Measurements from ENCODE around the gene STH.

The STH gene

GRCh38 chr17:45961206-45961605 lies 37.8 kb upstream of the STH start:
- no peak overlapping the region for H3K4me3 Mint-ChIP-seq
- no peaks in the 10 kb centered on the region for H3K9me3 Mint-ChIP-seq
- ATAC-seq (replicated peaks) (no peak), DNase-seq (no peak)
- H3K4me1 Mint-ChIP-seq, result no peaks in the 10 kb centered on the region
- H3K27ac Mint-ChIP-seq, result no peak overlapping the region
- peaks cover 18 to 25% of the 10 kb centered on the region in 2 donors for H3K27me3 Mint-ChIP-seq
- no peaks in the 10 kb centered on the region for H3K36me3 Mint-ChIP-seq

GRCh38 chr17:45962221-45962972 lies 36.7 kb upstream of the STH start:
- no peaks in the 10 kb centered on the region for H3K4me1 Mint-ChIP-seq
- no peak overlapping the region for H3K27ac Mint-ChIP-seq
- no peak overlapping the region for H3K4me3 Mint-ChIP-seq
- H3K36me3 Mint-ChIP-seq, result no peaks in the 10 kb centered on the region
- DNase-seq (no peak), ATAC-seq (replicated peaks) (no peak)
- peaks cover 23 to 29% of the 10 kb centered on the region in 2 donors for H3K27me3 Mint-ChIP-seq
- no peaks in the 10 kb centered on the region for H3K9me3 Mint-ChIP-seq

DNA sequence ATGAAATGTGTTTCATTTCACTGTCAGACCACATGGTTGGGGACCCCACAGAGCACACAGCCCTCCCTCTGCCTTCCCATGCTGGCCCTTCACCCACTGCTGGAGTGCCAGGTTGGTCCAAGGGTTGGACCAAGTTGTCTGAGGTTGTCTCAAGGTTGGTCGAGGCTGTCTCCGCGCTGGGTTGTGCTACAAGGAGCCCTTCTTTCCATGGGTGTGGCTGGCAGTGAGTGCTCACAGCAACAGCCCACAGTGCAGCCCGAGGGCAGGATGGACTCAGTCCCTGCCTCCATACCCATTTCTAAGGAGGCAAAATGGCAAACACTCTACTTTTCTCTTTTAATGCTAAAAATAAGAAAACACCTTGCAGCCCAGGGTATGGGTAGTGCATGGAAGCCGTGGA lies 35.8 kb upstream of the STH start:
- H3K4me1 Mint-ChIP-seq, result no peaks in the 10 kb centered on the region
- no peaks in the 10 kb centered on the region for H3K36me3 Mint-ChIP-seq
- DNase-seq (no peak), ATAC-seq (replicated peaks) (no peak)
- peaks cover 30 to 33% of the 10 kb centered on the region in 2 donors for H3K27me3 Mint-ChIP-seq
- H3K9me3 Mint-ChIP-seq, result no peaks in the 10 kb centered on the region
- H3K27ac Mint-ChIP-seq, result no peak overlapping the region
- H3K4me3 Mint-ChIP-seq, result no peak overlapping the region

DNA sequence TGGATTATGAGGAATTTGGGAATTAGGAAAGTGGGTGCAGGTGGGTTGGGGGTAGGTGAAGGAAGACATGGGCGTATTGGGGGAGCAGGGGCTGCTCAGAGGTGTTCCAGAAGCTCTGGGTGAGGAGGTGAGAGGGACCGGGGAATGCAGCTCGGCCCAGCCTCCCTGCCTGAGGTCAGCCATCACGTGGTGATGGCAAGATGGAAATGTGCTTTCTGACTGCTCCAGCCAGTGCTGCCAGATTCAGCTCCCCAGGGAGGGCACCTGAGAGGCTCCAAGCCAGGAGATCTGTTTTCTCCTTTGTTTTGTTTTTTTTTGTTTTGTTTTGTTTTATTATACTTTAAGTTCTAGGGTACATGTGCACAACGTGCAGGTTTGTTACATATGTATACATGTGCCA lies 35.2 kb upstream of the STH start:
- Mint-ChIP-seq H3K27me3 (peaks cover 30 to 35% of the 10 kb centered on the region in 2 donors), H3K36me3 (no peaks in the 10 kb centered on the region), H3K4me1 (no peaks in the 10 kb centered on the region), H3K4me3 (no peak overlapping the region), H3K27ac (no peak overlapping the region), H3K9me3 (no peaks in the 10 kb centered on the region)
- ATAC-seq (replicated peaks), result no peak
- no peak for DNase-seq

DNA sequence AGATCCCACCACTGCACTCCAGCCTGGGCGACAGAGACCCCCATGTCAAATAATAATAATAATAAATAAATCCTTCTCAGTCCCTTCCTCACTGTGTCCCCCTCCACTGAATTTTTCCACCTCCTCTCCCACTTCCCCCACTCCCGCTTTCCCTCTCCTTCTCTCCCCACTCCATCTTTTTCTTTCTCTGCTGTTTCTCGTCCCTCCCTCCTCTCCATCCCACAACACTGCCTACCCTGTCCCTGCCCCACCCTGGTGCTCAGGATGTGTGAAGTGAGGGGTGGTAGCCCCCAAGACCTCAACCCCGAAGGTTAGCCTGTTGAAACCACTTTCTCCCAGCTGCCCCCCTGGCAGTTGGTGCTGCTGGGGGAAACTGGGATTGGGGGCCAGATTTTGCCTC lies 34.4 kb upstream of the STH start:
- H3K27me3 Mint-ChIP-seq, result peaks cover 33 to 42% of the 10 kb centered on the region in 2 donors
- H3K4me3 Mint-ChIP-seq, result no peak overlapping the region
- no peak overlapping the region for H3K27ac Mint-ChIP-seq
- ATAC-seq (replicated peaks) (no peak), DNase-seq (no peak)
- H3K9me3 Mint-ChIP-seq, result peaks cover under 1 to 2% of the 10 kb centered on the region in 2 donors
- no peaks in the 10 kb centered on the region for H3K36me3 Mint-ChIP-seq
- H3K4me1 Mint-ChIP-seq, result no peaks in the 10 kb centered on the region

DNA sequence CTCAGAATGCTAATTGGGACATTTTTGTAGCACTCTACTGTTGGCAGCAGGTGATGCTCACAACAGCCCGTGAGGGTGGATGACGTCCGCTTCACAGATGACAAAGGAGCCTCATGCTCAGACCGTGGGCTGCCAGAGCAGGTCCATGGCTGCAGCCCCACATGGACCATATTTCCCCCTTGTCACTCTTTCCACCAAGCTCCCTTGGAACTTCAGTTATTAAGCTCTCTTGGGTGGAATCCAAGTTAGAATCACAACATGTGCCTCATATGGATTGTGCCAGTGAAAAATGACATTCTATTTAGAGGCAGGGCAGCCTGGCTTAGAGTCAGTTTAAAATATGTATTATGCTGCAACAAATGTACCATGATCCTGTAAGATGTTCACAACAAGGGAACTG lies 33.2 kb upstream of the STH start:
- peaks cover 42 to 51% of the 10 kb centered on the region in 2 donors for H3K27me3 Mint-ChIP-seq
- no peak overlapping the region for H3K27ac Mint-ChIP-seq
- H3K4me1 Mint-ChIP-seq, result no peaks in the 10 kb centered on the region
- H3K4me3 Mint-ChIP-seq, result no peak overlapping the region
- no peak for DNase-seq
- H3K36me3 Mint-ChIP-seq, result no peaks in the 10 kb centered on the region
- ATAC-seq (replicated peaks), result no peak
- H3K9me3 Mint-ChIP-seq, result peaks cover 4% of the 10 kb centered on the region in 2 donors

- Mint-ChIP-seq H3K27ac (no peak overlapping the region), H3K27me3 (peaks cover 42 to 51% of the 10 kb centered on the region in 2 donors), H3K4me3 (no peak overlapping the region), H3K36me3 (no peaks in the 10 kb centered on the region), H3K9me3 (peaks cover 4% of the 10 kb centered on the region in 2 donors), H3K4me1 (no peaks in the 10 kb centered on the region)
- ATAC-seq (replicated peaks), result no peak
- DNase-seq, result no peak
These were observed 32.3 kb upstream of the STH start for GRCh38 chr17:45966606-45967280.

DNA sequence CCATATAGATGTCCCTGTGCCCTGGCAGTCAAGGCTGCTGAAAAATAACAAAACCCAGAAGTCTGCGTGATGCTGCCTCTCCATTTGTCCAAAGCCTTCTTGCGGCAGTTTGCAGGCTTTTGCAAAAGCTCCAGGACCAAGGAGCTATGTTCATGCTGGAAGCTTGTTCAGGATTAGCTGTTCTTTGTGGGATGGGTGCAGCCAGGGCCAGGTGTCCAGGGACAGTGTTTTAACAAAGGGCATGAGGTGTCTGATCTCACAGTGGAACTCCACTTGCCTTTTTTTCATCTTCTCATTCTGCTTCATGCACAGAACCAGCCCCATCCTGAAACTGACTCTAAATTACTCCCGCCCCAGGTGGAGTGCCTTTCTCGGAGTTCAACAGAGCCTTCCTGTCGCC lies 31.7 kb upstream of the STH start:
- Mint-ChIP-seq H3K36me3 (no peaks in the 10 kb centered on the region), H3K4me3 (no peak overlapping the region), H3K4me1 (no peaks in the 10 kb centered on the region), H3K27ac (no peak overlapping the region), H3K9me3 (peaks cover 4 to 5% of the 10 kb centered on the region in 2 donors), H3K27me3 (peaks cover 42 to 51% of the 10 kb centered on the region in 2 donors)
- no peak for ATAC-seq (replicated peaks)
- no peak for DNase-seq

DNA sequence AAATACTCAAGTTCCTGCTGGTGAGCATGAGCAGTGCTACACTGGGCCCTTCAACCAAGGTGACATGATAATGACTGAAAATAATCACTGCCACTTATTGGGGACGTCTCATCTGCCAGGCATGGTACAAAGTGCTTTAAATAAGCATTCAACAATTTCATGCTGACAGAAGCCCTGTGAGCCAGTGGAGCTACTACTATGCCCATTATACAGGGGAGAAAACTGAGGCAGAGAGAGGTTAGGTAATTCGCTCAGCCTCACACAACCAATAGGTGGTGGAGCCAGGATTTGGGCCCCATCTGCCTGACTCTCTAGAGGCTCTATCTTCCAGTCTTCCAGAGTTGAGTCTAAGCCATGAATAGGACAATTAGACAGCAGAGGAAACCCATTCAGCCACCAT lies 30.3 kb upstream of the STH start:
- Mint-ChIP-seq H3K9me3 (peaks cover 4 to 6% of the 10 kb centered on the region in 2 donors), H3K36me3 (no peaks in the 10 kb centered on the region), H3K27me3 (peaks cover 37 to 47% of the 10 kb centered on the region in 2 donors), H3K27ac (no peak overlapping the region), H3K4me3 (no peak overlapping the region), H3K4me1 (no peaks in the 10 kb centered on the region)
- ATAC-seq (replicated peaks) (no peak), DNase-seq (no peak)

- ATAC-seq (replicated peaks), result no peak
- H3K9me3 Mint-ChIP-seq, result peaks cover 4 to 6% of the 10 kb centered on the region in 2 donors
- H3K4me3 Mint-ChIP-seq, result no peak overlapping the region
- H3K27me3 Mint-ChIP-seq, result peaks cover 32 to 43% of the 10 kb centered on the region in 2 donors
- no peak overlapping the region for H3K27ac Mint-ChIP-seq
- H3K4me1 Mint-ChIP-seq, result peaks cover 2 to 9% of the 10 kb centered on the region in 2 donors
- DNase-seq, result no peak
- H3K36me3 Mint-ChIP-seq, result no peaks in the 10 kb centered on the region
These were observed 29.3 kb upstream of the STH start for GRCh38 chr17:45969726-45970125.

GRCh38 chr17:45970659-45971058 lies 28.4 kb upstream of the STH start:
- no peaks in the 10 kb centered on the region for H3K36me3 Mint-ChIP-seq
- ATAC-seq (replicated peaks) (no peak), DNase-seq (no peak)
- peaks cover 29 to 38% of the 10 kb centered on the region in 2 donors for H3K27me3 Mint-ChIP-seq
- peaks cover 4 to 6% of the 10 kb centered on the region in 2 donors for H3K9me3 Mint-ChIP-seq
- no peak overlapping the region for H3K4me3 Mint-ChIP-seq
- no peak overlapping the region for H3K27ac Mint-ChIP-seq
- H3K4me1 Mint-ChIP-seq, result peaks cover 11 to 19% of the 10 kb centered on the region in 2 donors

DNA sequence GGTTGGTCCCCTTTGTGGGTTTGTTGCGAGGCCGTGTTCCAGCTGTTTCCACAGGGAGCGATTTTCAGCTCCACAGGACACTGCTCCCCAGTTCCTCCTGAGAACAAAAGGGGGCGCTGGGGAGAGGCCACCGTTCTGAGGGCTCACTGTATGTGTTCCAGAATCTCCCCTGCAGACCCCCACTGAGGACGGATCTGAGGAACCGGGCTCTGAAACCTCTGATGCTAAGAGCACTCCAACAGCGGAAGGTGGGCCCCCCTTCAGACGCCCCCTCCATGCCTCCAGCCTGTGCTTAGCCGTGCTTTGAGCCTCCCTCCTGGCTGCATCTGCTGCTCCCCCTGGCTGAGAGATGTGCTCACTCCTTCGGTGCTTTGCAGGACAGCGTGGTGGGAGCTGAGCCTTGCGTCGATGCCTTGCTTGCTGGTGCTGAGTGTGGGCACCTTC lies 27.3 kb upstream of the STH start:
- no peak overlapping the region for H3K4me3 Mint-ChIP-seq
- no peak overlapping the region for H3K27ac Mint-ChIP-seq
- ATAC-seq (replicated peaks), result no peak
- peaks cover 24 to 32% of the 10 kb centered on the region in 2 donors for H3K27me3 Mint-ChIP-seq
- DNase-seq, result no peak
- no peaks in the 10 kb centered on the region for H3K36me3 Mint-ChIP-seq
- peaks cover 19 to 29% of the 10 kb centered on the region in 2 donors for H3K4me1 Mint-ChIP-seq
- H3K9me3 Mint-ChIP-seq, result peaks cover 4 to 6% of the 10 kb centered on the region in 2 donors

- Mint-ChIP-seq H3K9me3 (peaks cover 4 to 6% of the 10 kb centered on the region in 2 donors), H3K27me3 (peaks cover 17 to 25% of the 10 kb centered on the region in 2 donors), H3K36me3 (no peaks in the 10 kb centered on the region), H3K4me3 (no peak overlapping the region), H3K4me1 (peaks cover 19 to 29% of the 10 kb centered on the region in 2 donors), H3K27ac (no peak overlapping the region)
- DNase-seq (no peak), ATAC-seq (replicated peaks) (no peak)
These were observed 26.5 kb upstream of the STH start for GRCh38 chr17:45972531-45972930.

DNA sequence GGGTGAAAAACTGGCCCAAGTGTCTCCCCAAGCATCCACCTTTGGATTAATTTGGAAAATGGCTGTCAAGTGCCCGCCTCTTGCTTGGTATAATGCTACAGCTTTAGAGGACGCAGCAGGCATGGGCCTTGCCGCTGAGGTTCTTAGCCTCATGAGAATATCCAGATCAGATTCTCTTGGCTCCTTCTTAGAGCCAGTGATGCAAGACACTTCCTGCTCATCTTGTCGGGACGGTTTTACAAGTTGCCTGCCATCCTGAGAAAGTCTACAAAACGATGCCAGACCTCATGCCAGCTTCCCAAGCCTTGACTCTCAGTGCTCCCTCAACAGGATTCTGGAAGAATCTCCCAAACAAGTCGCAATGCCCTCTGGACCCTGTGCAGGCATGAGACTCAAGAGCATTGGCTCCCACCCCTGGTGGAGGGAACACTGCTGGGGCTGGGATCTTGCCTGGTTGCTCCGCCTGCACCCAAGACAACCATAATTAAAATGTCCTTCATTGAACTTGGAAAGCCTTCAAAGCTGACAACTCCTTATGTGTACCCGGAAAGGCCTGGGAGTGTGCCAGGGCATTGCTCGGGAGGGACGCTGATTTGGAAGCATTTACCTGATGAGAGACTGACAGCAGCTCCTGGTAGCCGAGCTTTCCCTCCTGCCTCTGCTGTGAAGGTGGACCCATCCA lies 25.8 kb upstream of the STH start:
- DNase-seq (no peak), ATAC-seq (replicated peaks) (no peak)
- Mint-ChIP-seq H3K9me3 (peaks cover 4 to 6% of the 10 kb centered on the region in 2 donors), H3K27me3 (peaks cover 11 to 18% of the 10 kb centered on the region in 2 donors), H3K27ac (no peak overlapping the region), H3K4me3 (no peak overlapping the region), H3K4me1 (peaks cover 19 to 29% of the 10 kb centered on the region in 2 donors), H3K36me3 (no peaks in the 10 kb centered on the region)
